ENCODE measurements around the gene CD300E. TPM values are rescaled to one million over a fixed set of nuclear protein-coding genes. Genes with fewer than 3 reads are reported as not detected.

CD300E gene
- total and polyA plus RNA-seq, 8 donors, result 0.24 to 28.7 (median 0.46) TPM

GRCh38 chr17:74591503-74591902 lies 32.0 kb downstream of the CD300E start:
- intact Hi-C loops (cut with DNase I), result no loop called here
- Histone ChIP-seq H3K27ac (no peak overlapping the region), H3K4me1 (no peaks in the 10 kb centered on the region), H3K4me3 (no peak overlapping the region), H3K9me3 (no peaks in the 10 kb centered on the region), H3K27me3 (peaks cover 0 to 62% of the 10 kb centered on the region in 2 donors), H3K36me3 (no peaks in the 10 kb centered on the region)
- no peak for TF ChIP-seq CTCF (IDR thresholded peaks at IDR 0.05)
- ATAC-seq (no peak), DNase-seq (no peak)

GRCh38 chr17:74585711-74586110 lies 37.8 kb downstream of the CD300E start:
- no peak for ATAC-seq

GRCh38 chr17:74584292-74585060 lies 39.1 kb downstream of the CD300E start:
- Histone ChIP-seq H3K36me3 (no peaks in the 10 kb centered on the region), H3K9me3 (no peaks in the 10 kb centered on the region), H3K27ac (no peak overlapping the region), H3K27me3 (peaks cover 0 to 16% of the 10 kb centered on the region in 2 donors), H3K4me1 (no peaks in the 10 kb centered on the region), H3K4me3 (no peak overlapping the region)
- intact Hi-C loops (cut with DNase I), result no loop called here
- no peak for DNase-seq
- ATAC-seq, result no peak
- TF ChIP-seq CTCF (IDR thresholded peaks at IDR 0.05), result no peak

More at GRCh38 chr17:74585711-74586110, 37.8 kb downstream of the CD300E start:
- no peak for TF ChIP-seq CTCF (IDR thresholded peaks at IDR 0.05)
- Histone ChIP-seq H3K4me3 (no peak overlapping the region), H3K27ac (no peak overlapping the region), H3K36me3 (no peaks in the 10 kb centered on the region), H3K4me1 (no peaks in the 10 kb centered on the region), H3K27me3 (peaks cover 0 to 18% of the 10 kb centered on the region in 2 donors), H3K9me3 (no peaks in the 10 kb centered on the region)
- intact Hi-C loops (cut with DNase I), result no loop called here
- DNase-seq, result no peak

- DNase-seq (no peak), ATAC-seq (no peak)
- intact Hi-C loops (cut with DNase I), result no loop called here
- TF ChIP-seq CTCF (IDR thresholded peaks at IDR 0.05), result no peak
- Histone ChIP-seq H3K36me3 (no peaks in the 10 kb centered on the region), H3K27ac (no peak overlapping the region), H3K27me3 (peaks cover 0 to 12% of the 10 kb centered on the region in 2 donors), H3K4me1 (no peaks in the 10 kb centered on the region), H3K4me3 (no peak overlapping the region), H3K9me3 (no peaks in the 10 kb centered on the region)
These were observed 40.9 kb downstream of the CD300E start for GRCh38 chr17:74582633-74583032.

- Histone ChIP-seq H3K4me1 (no peaks in the 10 kb centered on the region), H3K27me3 (peaks cover 0 to 22% of the 10 kb centered on the region in 2 donors), H3K4me3 (no peak overlapping the region), H3K27ac (no peak overlapping the region), H3K36me3 (no peaks in the 10 kb centered on the region), H3K9me3 (no peaks in the 10 kb centered on the region)
- DNase-seq (no peak), ATAC-seq (no peak)
- no peak for TF ChIP-seq CTCF (IDR thresholded peaks at IDR 0.05)
- intact Hi-C loops (cut with DNase I), result no loop called here
These were observed 43.6 kb downstream of the CD300E start for GRCh38 chr17:74579900-74580299.
